Panc1 (cell line): ENCODE results near the gene SUPT3H. TPM values are rescaled to one million over a fixed set of nuclear protein-coding genes. Genes with fewer than 3 reads are reported as not detected.
"Not testable (repeated sequence)": the region's sequence is repeated elsewhere in the genome, so short reads cannot be mapped to it uniquely, and the experiment has no call there.

Experiments used
- ATAC-seq: fragments of 200-7000 bp; cut with Tn5 transposase; 2 replicates; pipeline ENCODE4 v1.9.1; 2020; ENCODE audit warnings: mild to moderate bottlenecking, moderate library complexity
- BruUV-seq: library from RNA; stranded (reverse); fragments of 400-500 nt; replicated peaks from 2 replicates; lab custom pipeline; 2021; lab: Mats Ljungman, UMichigan
- CTCF ChIA-PET: fragments of 300-600 bp; sonication (Branson Sonifier 250); formaldehyde crosslinking; loops from one replicate; lab custom pipeline; 2022; ENCODE audit warnings: antibody characterized with exemption; lab: Charles Lee
- POLR2A ChIA-PET: fragments of 300-600 bp; sonication (Branson Sonifier 250); formaldehyde crosslinking; loops from one replicate; lab custom pipeline; 2022; ENCODE audit warnings: antibody characterized with exemption; lab: Charles Lee
- DNase-seq: peaks from one replicate; pipeline ENCODE4 v3.0.0-alpha.2; 2010; ENCODE audit warnings: low read depth, low spot score
- H3K27ac ChIP-seq: 2 replicates; pipeline ENCODE4 v1.5.1; 2011; ENCODE audit warnings: mild to moderate bottlenecking, low read length, inconsistent platforms
- H3K27me3 ChIP-seq: fragments of 200-500 bp; sonication (Bioruptor generic); 2 replicates; pipeline ENCODE4 v1.6.0; 2014; ENCODE audit warnings: low read length, inconsistent platforms; ENCODE audit not compliant: control insufficient read depth, insufficient read depth
- H3K36me3 ChIP-seq: fragments of 200-500 bp; sonication (Bioruptor generic); 2 replicates; pipeline ENCODE4 v1.5.1; 2014; ENCODE audit warnings: inconsistent platforms, mild to moderate bottlenecking, low read length, moderate library complexity; ENCODE audit not compliant: control insufficient read depth, insufficient read depth
- H3K4me1 ChIP-seq: 2 replicates; pipeline ENCODE4 v1.5.1; 2011; ENCODE audit warnings: inconsistent platforms, mild to moderate bottlenecking, low read length, moderate library complexity; ENCODE audit not compliant: control insufficient read depth, insufficient read depth
- H3K4me3 ChIP-seq, 2 experiments: 2 replicates each; pipeline ENCODE4 v1.5.1; 2011 to 2012; ENCODE audit warnings: low read depth in 2 of 2, low read length in 2 of 2, mild to moderate bottlenecking in 2 of 2, inconsistent platforms in 1 of 2, moderate library complexity in 1 of 2
- H3K9me3 ChIP-seq: fragments of 200-500 bp; sonication (Bioruptor generic); 2 replicates; pipeline ENCODE4 v1.5.1; 2014; ENCODE audit warnings: low read depth, mild to moderate bottlenecking, inconsistent platforms, low read length, moderate library complexity; ENCODE audit not compliant: control insufficient read depth, insufficient read depth
- CTCF ChIP-seq: fragments of 450-650 bp; IDR thresholded peaks from 2 replicates; pipeline ENCODE4 v1.5.1; 2017; ENCODE audit warnings: mild to moderate bottlenecking
- POLR2AphosphoS5 ChIP-seq: IDR thresholded peaks from 2 replicates; pipeline ENCODE4 v1.6.1; 2012; ENCODE audit warnings: mild to moderate bottlenecking, low read depth, low read length, moderate library complexity
- REST ChIP-seq, 2 experiments: IDR thresholded peaks; 2 replicates each; pipeline ENCODE4 v1.6.1; 2011 to 2012; ENCODE audit warnings: low read depth in 2 of 2, control low read depth in 1 of 2, low read length in 1 of 2, mild to moderate bottlenecking in 1 of 2, moderate library complexity in 1 of 2; ENCODE audit not compliant: insufficient read depth in 1 of 2
- SIN3A ChIP-seq: IDR thresholded peaks from 2 replicates; pipeline ENCODE4 v1.6.1; 2012; ENCODE audit warnings: low read depth, mild to moderate bottlenecking, low read length, moderate library complexity, borderline replicate concordance; ENCODE audit not compliant: insufficient read depth
- TCF7L2 ChIP-seq: IDR thresholded peaks from 2 replicates; pipeline ENCODE4 v1.6.1; 2011; ENCODE audit warnings: mild to moderate bottlenecking, low read depth, low read length, inconsistent platforms
- in situ Hi-C: cut with HindIII; loops from 2 replicates; pipeline ENCODE4 v1.10.0; 2016; ENCODE audit warnings: low sequenced_read_pairs, low pct_unique_long_range_greater_than_20kb
- intact Hi-C: fragments of 100-400 bp; cut with micrococcal nuclease; formaldehyde crosslinking; loops from one replicate; pipeline ENCODE4 v1.10.0; 2022; ENCODE audit not compliant: unreplicated experiment
- total RNA-seq: library from RNA; stranded (reverse); gene quantifications from one replicate; pipeline ENCODE4 v1.2.1, GENCODE V29; 2021; ENCODE audit not compliant: unreplicated experiment

Gene SUPT3H
- total RNA-seq, 1 experiment from 2014 or later, result 11.0 TPM

DNA sequence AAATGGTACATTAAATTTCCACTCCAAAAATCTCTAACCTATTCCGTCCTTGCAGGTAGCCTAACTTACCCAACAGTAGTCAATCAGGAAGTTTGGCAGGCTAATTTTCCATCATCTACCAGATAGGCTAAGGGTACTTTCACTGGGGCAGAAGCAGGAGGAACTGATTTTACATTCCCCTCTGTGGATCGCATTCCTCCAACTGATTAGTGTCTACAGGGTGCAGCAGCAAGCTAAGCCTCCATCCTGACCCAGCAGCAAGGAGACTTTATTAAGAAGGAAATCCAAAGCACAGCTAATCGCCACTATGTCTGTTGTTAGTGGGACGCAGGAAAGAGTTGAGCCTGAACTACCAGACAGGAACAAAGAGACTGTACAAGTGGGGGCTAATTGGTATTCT lies 192.8 kb downstream of the SUPT3H start:
- Histone ChIP-seq H3K9me3 (no peaks in the 10 kb centered on the region), H3K27ac (no peak overlapping the region), H3K36me3 (no peaks in the 10 kb centered on the region), H3K4me1 (no peaks in the 10 kb centered on the region), H3K27me3 (no peaks in the 10 kb centered on the region), H3K4me3 (no peak overlapping the region)
- intact Hi-C loops (no loop called here), in situ Hi-C loops (no loop called here)
- ChIA-PET POLR2A (no interaction called here), CTCF (no interaction called here)
- DNase-seq, result no peak
- no TSS peak for BruUV-seq
- ATAC-seq, result no peak
- TF ChIP-seq SIN3A (no peak), POLR2AphosphoS5 (no peak), CTCF (no peak), REST (IDR thresholded peaks at IDR 0.05; ENCODE audit: insufficient read depth in 1 of 2, low read depth in 2 of 2, low read length in 1 of 2) (no peak), TCF7L2 (no peak)

DNA sequence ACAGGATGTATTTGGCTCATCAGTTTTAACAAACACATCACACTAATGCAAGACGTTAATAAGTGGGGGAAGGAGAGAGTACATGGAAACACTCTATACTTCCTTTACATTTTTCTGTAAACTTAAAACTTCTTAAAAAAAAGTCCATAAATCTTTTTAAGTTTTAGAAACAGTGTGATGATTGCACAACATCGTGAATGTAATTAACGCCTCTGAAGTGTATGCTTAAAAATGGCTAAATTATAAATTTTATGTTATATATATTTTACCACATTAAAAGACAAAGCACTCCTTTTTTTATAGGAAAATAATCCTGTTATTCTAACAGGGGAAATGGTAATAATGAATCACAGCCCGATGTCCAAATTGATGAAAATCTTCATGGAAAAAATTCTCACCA lies 193.7 kb downstream of the SUPT3H start:
- no peak overlapping the region for H3K4me3 ChIP-seq
- POLR2A ChIA-PET, result no interaction called here
- no peak for ATAC-seq
- CTCF ChIA-PET, result no interaction called here
- intact Hi-C loops, result no loop called here
- H3K4me1 ChIP-seq, result no peaks in the 10 kb centered on the region
- in situ Hi-C loops, result no loop called here
- no peaks in the 10 kb centered on the region for H3K9me3 ChIP-seq
- no TSS peak for BruUV-seq
- H3K27ac ChIP-seq, result no peak overlapping the region
- TF ChIP-seq REST (IDR thresholded peaks at IDR 0.05; ENCODE audit: insufficient read depth in 1 of 2, low read depth in 2 of 2, low read length in 1 of 2), result no peak
- TF ChIP-seq CTCF, result no peak
- TF ChIP-seq POLR2AphosphoS5, result no peak
- no peak for TF ChIP-seq SIN3A
- no peak for TF ChIP-seq TCF7L2
- no peaks in the 10 kb centered on the region for H3K27me3 ChIP-seq
- DNase-seq, result no peak
- H3K36me3 ChIP-seq, result no peaks in the 10 kb centered on the region

DNA sequence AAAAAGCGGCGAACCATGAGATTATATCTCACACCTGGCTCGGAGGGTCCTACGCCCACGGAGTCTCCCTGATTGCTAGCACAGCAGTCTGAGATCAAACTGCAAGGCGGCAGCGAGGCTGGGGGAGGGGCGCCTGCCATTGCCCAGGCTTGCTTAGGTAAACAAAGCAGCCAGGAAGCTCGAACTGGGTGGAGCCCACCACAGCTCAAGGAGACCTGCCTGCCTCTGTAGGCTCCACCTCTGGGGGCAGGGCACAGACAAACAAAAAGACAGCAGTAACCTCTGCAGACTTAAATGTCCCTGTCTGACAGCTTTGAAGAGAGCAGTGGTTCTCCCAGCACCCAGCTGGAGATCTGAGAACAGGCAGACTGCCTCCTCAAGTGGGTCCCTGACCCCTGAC lies 201.4 kb downstream of the SUPT3H start:
- in situ Hi-C loops, intact Hi-C loops, POLR2A ChIA-PET, H3K27ac ChIP-seq, H3K27me3 ChIP-seq, CTCF ChIA-PET, H3K36me3 ChIP-seq, DNase-seq, H3K4me1 ChIP-seq, H3K4me3 ChIP-seq, ATAC-seq, H3K9me3 ChIP-seq, BruUV-seq: not testable (repeated sequence)
